ENCODE data around the gene PIK3C2B.

The PIK3C2B gene

GRCh38 chr1:204479387-204480136 lies 15.0 kb downstream of the PIK3C2B start:
- DNase-seq (ENCODE audit: low spot score), result no peak

GRCh38 chr1:204478921-204479320 lies 15.7 kb downstream of the PIK3C2B start:
- DNase-seq (ENCODE audit: low spot score), result no peak

DNA sequence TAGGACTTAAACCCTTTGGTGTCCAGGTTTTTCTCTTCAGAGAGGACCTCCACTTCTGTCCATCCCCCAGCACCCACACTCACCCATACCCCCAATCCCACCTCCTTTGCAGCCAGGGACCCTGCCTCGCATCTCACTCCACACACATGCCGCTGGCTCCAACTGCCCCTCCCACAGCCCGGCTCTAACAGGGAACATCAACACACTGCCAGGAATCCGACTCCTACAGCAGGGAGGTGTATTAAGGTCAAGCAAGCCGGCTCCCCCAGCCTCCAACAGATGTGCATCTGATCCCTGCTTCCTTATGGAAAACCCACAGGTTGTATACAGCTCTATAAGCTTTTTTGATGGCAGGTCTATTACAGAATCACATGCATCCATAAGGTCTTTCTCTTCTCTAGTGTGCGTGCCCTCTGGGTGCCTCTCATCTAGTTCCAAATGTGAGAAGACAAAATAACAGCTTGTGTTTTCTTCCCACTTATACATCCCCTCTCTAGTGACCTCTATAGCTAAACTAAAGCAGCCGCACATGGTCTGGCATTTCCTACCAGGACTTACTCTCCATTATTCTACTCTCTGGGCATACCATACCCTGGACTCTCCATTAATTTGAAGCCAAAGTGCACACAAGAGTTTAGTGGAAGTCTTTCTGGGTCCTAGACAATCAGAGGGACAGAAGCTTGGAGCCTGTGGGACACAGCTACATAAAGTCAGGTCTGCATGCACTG lies 16.3 kb downstream of the PIK3C2B start:
- DNase-seq (ENCODE audit: low spot score), result no peak

DNA sequence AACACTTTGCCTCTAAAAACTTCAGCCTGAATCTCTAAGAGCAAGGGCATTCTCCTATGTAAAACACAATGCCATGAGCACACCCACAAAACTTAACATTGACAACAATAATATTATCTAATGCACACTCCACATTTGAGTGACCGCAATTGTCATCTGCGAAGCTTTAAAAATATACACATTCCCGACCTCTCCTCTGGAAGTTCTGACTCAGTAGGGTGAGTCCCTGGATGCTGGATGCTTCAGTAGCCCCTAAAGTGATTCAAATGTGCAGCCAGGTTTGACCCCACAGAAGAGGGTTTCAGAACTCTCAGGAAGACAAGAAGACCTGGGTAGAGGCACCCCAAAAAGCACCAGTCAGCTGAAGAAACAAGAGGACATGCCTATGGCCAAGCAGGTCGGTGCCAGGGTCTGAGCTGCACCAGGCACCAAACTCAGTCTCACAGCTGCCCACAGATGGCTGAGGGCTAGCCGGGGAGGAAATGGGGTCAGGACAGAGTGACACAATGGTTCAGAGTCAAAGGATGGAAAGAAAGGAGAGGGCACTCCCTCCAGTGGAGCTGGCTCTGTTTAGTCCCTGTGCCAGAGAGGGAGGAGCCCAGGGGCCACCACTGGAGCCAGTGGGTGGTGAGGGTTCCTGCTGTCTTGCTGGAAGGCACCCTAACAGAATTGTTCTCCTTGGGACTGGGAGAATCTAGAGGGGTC lies 17.4 kb downstream of the PIK3C2B start:
- no peak for DNase-seq (ENCODE audit: low spot score)

GRCh38 chr1:204476563-204476962 lies 18.0 kb downstream of the PIK3C2B start:
- DNase-seq (ENCODE audit: low spot score), result no peak

DNA sequence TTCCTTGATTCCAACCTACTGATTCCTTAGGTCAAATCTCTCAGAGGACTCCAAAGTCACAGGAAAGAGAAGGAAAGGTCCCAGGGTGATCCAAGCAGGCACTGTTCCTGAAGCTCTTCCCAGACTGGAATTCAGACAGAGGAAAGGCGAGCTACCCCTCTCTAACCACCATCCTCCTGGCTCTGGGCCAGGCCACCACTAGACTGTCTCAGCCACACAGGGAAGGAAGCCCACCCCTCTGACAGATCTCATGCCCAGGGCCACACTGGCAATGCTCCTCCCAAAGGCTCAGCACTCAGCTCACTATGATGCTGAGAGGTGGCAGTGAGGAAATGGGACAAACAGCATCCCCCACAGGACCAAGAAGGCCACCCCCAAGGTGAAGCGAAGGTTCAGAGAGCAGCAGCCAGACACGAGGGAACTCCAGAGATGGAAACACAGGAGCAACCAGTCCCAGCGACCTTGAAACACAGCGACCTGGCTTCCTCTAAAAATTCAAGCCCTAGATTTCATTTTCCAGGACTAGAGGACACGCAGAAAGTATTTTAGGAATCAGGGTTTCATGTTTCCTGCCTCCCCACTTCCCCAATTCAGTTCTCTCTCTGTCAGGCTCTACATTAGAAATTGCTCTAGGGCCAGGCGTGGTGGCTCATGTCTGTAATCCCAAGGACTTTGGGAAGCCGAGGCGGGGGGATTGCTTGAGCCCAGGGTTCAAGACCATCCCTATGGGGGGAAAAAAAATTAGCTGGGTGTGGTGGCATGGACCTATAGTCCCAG lies 18.8 kb downstream of the PIK3C2B start:
- DNase-seq (ENCODE audit: low spot score), result peak; percentile 2

- no peak for DNase-seq (ENCODE audit: low spot score)
Measured at GRCh38 chr1:204473400-204473965, 21.1 kb downstream of the PIK3C2B start.

GRCh38 chr1:204472660-204473059 lies 21.9 kb downstream of the PIK3C2B start:
- no peak for DNase-seq (ENCODE audit: low spot score)

DNA sequence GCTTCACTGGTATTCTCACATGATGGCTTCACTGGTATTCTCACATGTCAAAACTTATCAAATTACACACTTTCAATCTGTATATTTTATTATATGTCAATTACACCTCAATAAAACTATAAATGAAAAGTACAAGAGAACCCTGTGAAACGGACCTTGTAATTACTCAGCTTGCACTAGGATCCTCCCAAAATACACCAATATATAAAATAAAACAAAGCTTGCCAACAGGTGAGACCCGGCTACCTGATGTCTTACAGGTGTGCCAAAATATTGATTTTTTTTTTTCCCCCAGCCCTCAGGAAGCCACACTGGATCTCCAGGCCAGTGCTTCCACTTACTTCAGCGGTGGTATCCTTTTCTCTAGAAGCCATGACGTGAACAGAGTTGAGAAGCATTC lies 22.9 kb downstream of the PIK3C2B start:
- DNase-seq (ENCODE audit: low spot score), result no peak

DNA sequence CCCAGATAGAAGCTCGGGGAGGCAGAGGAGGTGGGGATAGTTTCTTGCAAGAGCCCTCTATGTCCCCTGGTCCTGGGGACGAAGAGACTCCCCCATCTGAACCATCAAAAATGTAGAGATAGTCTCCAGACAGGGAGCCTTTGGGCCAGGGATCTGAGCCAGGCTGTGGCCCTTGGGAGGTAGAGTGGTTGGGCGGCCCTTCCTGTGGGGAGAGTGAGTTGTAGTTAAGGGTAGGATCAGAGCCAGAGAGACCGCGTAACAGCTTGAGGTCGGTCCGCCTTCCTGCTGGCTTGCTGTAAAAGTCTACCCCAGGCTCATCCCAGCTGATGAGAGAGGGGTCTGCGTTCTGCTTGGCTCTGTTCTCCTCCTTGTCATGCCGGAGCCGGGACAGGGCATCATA lies 25.3 kb downstream of the PIK3C2B start:
- DNase-seq (ENCODE audit: low spot score), result no peak

GRCh38 chr1:204468766-204469302 lies 25.8 kb downstream of the PIK3C2B start:
- no peak for DNase-seq (ENCODE audit: low spot score)

DNA sequence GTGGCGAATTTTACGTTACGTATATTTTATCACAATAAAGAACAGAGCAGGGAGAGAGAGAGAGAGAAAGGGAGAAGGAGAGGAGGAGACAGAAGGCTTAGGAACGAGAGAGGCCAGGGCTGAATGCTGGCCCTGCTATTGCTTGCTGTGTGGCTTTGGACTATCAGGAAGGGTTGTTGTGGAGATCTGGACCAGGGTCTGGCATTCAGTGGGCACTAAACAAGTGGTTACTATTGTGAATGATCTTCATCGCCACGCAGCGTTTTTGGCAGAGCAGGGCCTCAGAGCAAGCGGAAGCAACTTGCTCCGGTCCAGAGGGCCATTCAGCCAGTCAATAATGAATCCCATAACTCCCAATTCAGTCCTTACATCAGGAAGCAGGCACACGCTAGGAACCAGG lies 26.4 kb downstream of the PIK3C2B start:
- no peak for DNase-seq (ENCODE audit: low spot score)

GRCh38 chr1:204466416-204467405 lies 27.9 kb downstream of the PIK3C2B start:
- no peak for DNase-seq (ENCODE audit: low spot score)

- DNase-seq (ENCODE audit: low spot score), result no peak
Measured at GRCh38 chr1:204465546-204466415, 28.8 kb downstream of the PIK3C2B start.

- no peak for DNase-seq (ENCODE audit: low spot score)
Measured at GRCh38 chr1:204464701-204465100, 29.9 kb downstream of the PIK3C2B start.

- DNase-seq (ENCODE audit: low spot score), result no peak
Measured at GRCh38 chr1:204464187-204464631, 30.4 kb downstream of the PIK3C2B start.

DNA sequence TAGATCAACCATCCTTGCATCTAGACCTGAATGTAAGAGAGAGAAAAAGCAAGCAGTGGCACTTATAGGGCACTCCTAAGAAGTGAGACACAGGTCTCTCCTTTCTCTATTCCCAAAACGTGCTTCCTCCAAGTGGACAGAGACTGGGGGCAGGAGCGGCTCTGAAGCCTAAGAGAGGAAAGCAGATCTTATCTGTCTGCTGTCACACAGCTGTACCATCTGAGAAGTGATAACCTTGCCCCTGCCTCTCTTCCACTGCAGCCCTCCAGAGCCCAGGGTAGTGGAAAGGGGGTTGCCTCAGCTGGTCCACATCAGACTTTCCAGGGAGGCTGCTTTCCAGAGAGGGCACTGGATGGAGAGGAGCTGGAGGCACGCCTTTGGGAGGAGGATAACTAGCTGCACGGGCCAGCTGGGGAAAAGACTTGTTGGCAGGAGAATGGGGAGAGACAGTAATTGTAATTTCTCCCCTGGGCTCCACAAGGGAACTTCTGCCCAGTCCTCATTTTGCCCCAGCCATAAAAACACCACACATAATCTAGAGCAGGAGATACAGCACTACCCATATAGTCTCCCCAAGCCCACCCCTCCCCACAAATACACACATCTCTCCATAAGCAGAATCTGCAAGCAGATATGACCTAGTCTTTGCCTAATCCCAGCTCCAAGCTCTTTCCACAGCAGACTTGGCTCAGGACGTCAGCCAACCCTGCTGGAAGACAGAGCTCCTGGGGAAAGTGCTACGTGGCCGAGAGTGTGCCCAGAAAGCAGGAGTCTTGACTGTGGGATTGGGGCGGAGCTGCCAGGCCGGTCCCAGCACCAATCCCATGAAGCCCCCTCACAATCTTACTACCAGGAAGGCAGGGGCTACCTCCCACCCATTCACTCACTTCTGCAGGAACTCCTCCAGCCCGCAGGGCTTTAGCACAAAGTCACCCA lies 31.2 kb downstream of the PIK3C2B start:
- peak; percentile 44 for DNase-seq (ENCODE audit: low spot score)

DNA sequence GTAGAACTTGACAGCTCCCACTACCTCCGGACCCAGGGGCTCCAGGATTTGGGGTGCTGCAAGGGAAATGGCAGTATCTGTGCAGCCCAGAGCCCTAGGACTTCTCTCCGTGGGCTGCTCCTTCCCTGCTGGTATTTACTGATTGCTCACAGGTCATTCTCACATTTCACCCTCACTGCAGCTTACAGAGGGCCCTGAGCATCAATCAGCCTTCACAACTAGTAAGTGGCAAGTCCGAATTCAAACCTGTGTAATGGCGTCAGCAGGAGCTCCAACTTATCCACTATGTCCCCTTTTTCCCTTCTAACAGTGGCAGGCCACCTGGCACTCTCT lies 32.4 kb downstream of the PIK3C2B start:
- no peak for DNase-seq (ENCODE audit: low spot score)

Data from GM03348 (cell line).